Measurements from ENCODE around the gene INIP.

GRCh38 chr9:112642126-112642525, 75.8 kb downstream of the INIP start:
- no peak for TF ChIP-seq CTCF (IDR thresholded peaks at IDR 0.05)
- TF ChIP-seq EP300 (IDR thresholded peaks at IDR 0.05): no peak
- no peak for TF ChIP-seq POLR2A (IDR thresholded peaks at IDR 0.05)
- no peak for TF ChIP-seq POLR2AphosphoS5 (IDR thresholded peaks at IDR 0.05)
